Stomach (tissue), 9 donors: ENCODE data around the gene AADACL2. TPM values are rescaled to one million over a fixed set of nuclear protein-coding genes. Genes with fewer than 3 reads are reported as not detected.

ENCODE experiments used
- DNase-seq, 2 donors: peaks; one replicate each; pipeline versions ENCODE4 v3.0.0 to v3.0.0-alpha.2; 2013 to 2019
- H3K27ac ChIP-seq, 5 donors: fragments of 200-600 bp in 4 of 5; sonication (generic) in 4 of 5; one replicate each; pipeline ENCODE4 v1.5.1; 2013 to 2019; ENCODE audit warnings: mild to moderate bottlenecking in 1 of 5, moderate library complexity in 1 of 5
- H3K27me3 ChIP-seq, 3 donors: fragments of 200-600 bp; sonication (generic); one replicate each; pipeline ENCODE4 v1.5.1; 2017 to 2019; ENCODE audit warnings: mixed run types in 1 of 3
- H3K36me3 ChIP-seq, 4 donors: fragments of 200-600 bp; sonication (generic); 1 replicate in 3 of 4; 2 replicates in 1 of 4; pipeline ENCODE4 v1.5.1; 2016 to 2019
- H3K4me1 ChIP-seq, 4 donors: fragments of 200-600 bp; sonication (generic); one replicate each; pipeline ENCODE4 v1.5.1; 2016 to 2019
- H3K4me3 ChIP-seq, 4 donors: fragments of 200-600 bp; sonication (generic) in 3 of 4; one replicate each; pipeline ENCODE4 v1.5.1; 2016 to 2019; ENCODE audit warnings: mild to moderate bottlenecking in 1 of 4
- H3K9me3 ChIP-seq, 4 donors: fragments of 200-600 bp; sonication (generic); one replicate each; pipeline ENCODE4 v1.5.1; 2016 to 2019
- CTCF ChIP-seq, 7 experiments: fragments of 450-650 bp in 4 of 7; fragments of 200-600 bp in 3 of 7; sonication (generic) in 3 of 7; IDR thresholded peaks; one replicate each; pipeline ENCODE4 v1.5.1; 2016 to 2019; ENCODE audit warnings: antibody characterized with exemption in 7 of 7, control low read depth in 2 of 7, mild to moderate bottlenecking in 1 of 7
- EP300 ChIP-seq: sonication (generic); formaldehyde crosslinking; IDR thresholded peaks from one replicate; pipeline ENCODE4 v1.6.1; 2017; ENCODE audit warnings: antibody characterized with exemption
- POLR2A ChIP-seq, 4 donors: fragments of 450-650 bp; IDR thresholded peaks; one replicate each; pipeline ENCODE4 v1.6.1; 2016; ENCODE audit warnings: antibody characterized with exemption in 4 of 4, control low read depth in 2 of 4, mild to moderate bottlenecking in 1 of 4, moderate library complexity in 1 of 4
- POLR2AphosphoS5 ChIP-seq, 3 donors: sonication (generic); formaldehyde crosslinking; IDR thresholded peaks; one replicate each; pipeline ENCODE4 v1.6.1; 2016; ENCODE audit warnings: antibody characterized with exemption in 3 of 3
- WGBS, 5 donors: extraction: QIAGEN DNeasy Blood & Tissue Kit in 3 of 5; methylation state at CpG; one replicate each; pipeline versions ENCODE4 v1.1.5 to v1.1.7; 2013 to 2018; 5-methylcytosine and 5-hydroxymethylcytosine counted together
- intact Hi-C: fragments of 100-400 bp; cut with DNase I; formaldehyde crosslinking; loops from one replicate; pipeline ENCODE4 v1.15.1; 2023; ENCODE audit warnings: low total_unique reads
- polyA plus RNA-seq, 3 donors: library from polyadenylated mRNA; stranded (reverse); fragments of 200-250 nt; gene quantifications; one replicate each; pipeline ENCODE4 v1.2.3, GENCODE V29; 2013
- total RNA-seq, 5 donors: library from RNA; depleted of rRNA; stranded (reverse); fragments of >200 nt; gene quantifications; one replicate each; pipeline versions ENCODE4 v1.1.0 to v1.2.3, GENCODE V29; 2014 to 2016
- donor health status: healthy with polysubstance abuse.
- donor health status: Bipolar disorder and iron deficiency.
- donor health status: healthy.

Gene AADACL2
- total and polyA plus RNA-seq, 8 donors: 0.92 TPM; not detected in 7

- 46 to 79% (median 66%) methylated on average over 1 of the region's 1 CpG for WGBS, 5 donors
- Histone ChIP-seq H3K36me3 (no peaks in the 10 kb centered on the region), H3K4me3 (no peak overlapping the region), H3K4me1 (no peaks in the 10 kb centered on the region), H3K27ac (no peak overlapping the region), H3K27me3 (no peaks in the 10 kb centered on the region), H3K9me3 (peaks cover 0 to 11% (median 3%) of the 10 kb centered on the region in 4 donors)
- TF ChIP-seq CTCF (IDR thresholded peaks at IDR 0.05): no peak
- no peak for TF ChIP-seq POLR2A (IDR thresholded peaks at IDR 0.05)
- TF ChIP-seq EP300: no peak
- no peak for TF ChIP-seq POLR2AphosphoS5 (IDR thresholded peaks at IDR 0.05)
- DNase-seq: no peak
- intact Hi-C loops: no loop called here
These were observed 23.9 kb upstream of the AADACL2 start for GRCh38 chr3:151709847-151710246.

- H3K9me3 ChIP-seq: peaks cover 0 to 7% (median 0%) of the 10 kb centered on the region in 4 donors
- no peak overlapping the region for H3K4me3 ChIP-seq
- WGBS, 5 donors: 93 to 99% (median 97%) methylated on average over 8 of the region's 8 CpGs
- no peaks in the 10 kb centered on the region for H3K4me1 ChIP-seq
- H3K36me3 ChIP-seq: no peaks in the 10 kb centered on the region
- H3K27me3 ChIP-seq: no peaks in the 10 kb centered on the region
- intact Hi-C loops: no loop called here
- no peak overlapping the region for H3K27ac ChIP-seq
- DNase-seq: no peak
- TF ChIP-seq EP300 (no peak), POLR2AphosphoS5 (IDR thresholded peaks at IDR 0.05) (no peak), POLR2A (IDR thresholded peaks at IDR 0.05) (no peak), CTCF (IDR thresholded peaks at IDR 0.05) (no peak)
These were observed 12.4 kb upstream of the AADACL2 start for GRCh38 chr3:151721294-151721693.

- Histone ChIP-seq H3K27me3 (no peaks in the 10 kb centered on the region), H3K27ac (no peak overlapping the region), H3K36me3 (no peaks in the 10 kb centered on the region), H3K4me1 (no peaks in the 10 kb centered on the region), H3K4me3 (no peak overlapping the region), H3K9me3 (peaks cover 0 to 7% (median 0%) of the 10 kb centered on the region in 4 donors)
- TF ChIP-seq POLR2AphosphoS5 (IDR thresholded peaks at IDR 0.05): no peak
- intact Hi-C loops: no loop called here
- no peak for DNase-seq
- 78 to 89% (median 80%) methylated on average over 2 of the region's 2 CpGs for WGBS, 5 donors
These were observed 10.9 kb upstream of the AADACL2 start for GRCh38 chr3:151722856-151723255.

GRCh38 chr3:151724576-151725562, 8.9 kb upstream of the AADACL2 start:
- Histone ChIP-seq H3K9me3 (peaks cover 0 to 7% (median 0%) of the 10 kb centered on the region in 4 donors), H3K27ac (no peak overlapping the region), H3K4me1 (no peaks in the 10 kb centered on the region), H3K27me3 (no peaks in the 10 kb centered on the region), H3K36me3 (no peaks in the 10 kb centered on the region), H3K4me3 (no peak overlapping the region)
- 75 to 88% (median 83%) methylated on average over 6 of the region's 6 CpGs for WGBS, 5 donors
- DNase-seq: peak in 1 of 2 donors; percentile 4
- TF ChIP-seq EP300 (no peak), POLR2A (IDR thresholded peaks at IDR 0.05) (no peak), CTCF (IDR thresholded peaks at IDR 0.05) (no peak), POLR2AphosphoS5 (IDR thresholded peaks at IDR 0.05) (no peak)
- intact Hi-C loops: no loop called here

GRCh38 chr3:151726016-151726415, 7.7 kb upstream of the AADACL2 start:
- DNase-seq: no peak
- Histone ChIP-seq H3K4me3 (no peak overlapping the region), H3K36me3 (no peaks in the 10 kb centered on the region), H3K27me3 (no peaks in the 10 kb centered on the region), H3K4me1 (no peaks in the 10 kb centered on the region), H3K9me3 (peaks cover 0 to 7% (median 0%) of the 10 kb centered on the region in 4 donors), H3K27ac (no peak overlapping the region)
- TF ChIP-seq POLR2A (IDR thresholded peaks at IDR 0.05) (no peak), EP300 (no peak), CTCF (IDR thresholded peaks at IDR 0.05) (no peak), POLR2AphosphoS5 (IDR thresholded peaks at IDR 0.05) (no peak)
- intact Hi-C loops: no loop called here
- WGBS, 5 donors: 55 to 69% (median 62%) methylated on average over 1 of the region's 1 CpG
